K562 (cell line): Measurements from ENCODE around the gene TYSND1. TPM values are rescaled to one million over a fixed set of nuclear protein-coding genes. Genes with fewer than 3 reads are reported as not detected.

Experiments
- CEBPB ChIP-seq: fragments of 450-650 bp; IDR thresholded peaks from 2 replicates; pipeline ENCODE4 v1.6.1; 2016; ENCODE audit warnings: missing genetic modification characterization, missing compliant biosample characterization
- polyA plus RNA-seq, 8 experiments: library from polyadenylated mRNA; depleted of rRNA in 4 of 8; stranded (reverse) in 5 of 8; unstranded in 3 of 8; fragments of >200 nt; fragmentation: Nextera tagmentation in 2 of 8; fragmentation: Illumina TruSeq in 1 of 8; extraction: Ambion mirVana in 2 of 8; extraction: Trizol in 1 of 8; gene quantifications; 2 replicates each; pipeline versions ENCODE4 v1.2.1 to v1.2.3, GENCODE V29; 2011 to 2014; ENCODE audit warnings: inconsistent platforms in 1 of 8, missing spikeins in 1 of 8
- total RNA-seq, 7 experiments: library from RNA; depleted of rRNA in 6 of 7; stranded (reverse); fragments of >200 nt in 6 of 7; fragmentation: Illumina TruSeq in 2 of 7; extraction: Trizol in 2 of 7; gene quantifications; 2 replicates each; pipeline versions ENCODE4 v1.2.1 to v1.2.3, GENCODE V29; 2011 to 2021; ENCODE audit warnings: low replicate concordance in 1 of 7
- TF ChIP-seq, protein P1 (sequence below): fragments of 450-650 bp; IDR thresholded peaks from 2 replicates; pipeline ENCODE4 v1.6.1; 2016; ENCODE audit warnings: mild to moderate bottlenecking, moderate library complexity
- TF ChIP-seq, protein P2 (sequence below), 2 experiments: IDR thresholded peaks; 2 replicates each; pipeline ENCODE4 v1.6.1; 2011; ENCODE audit warnings: borderline replicate concordance in 1 of 2, control low read depth in 1 of 2, low read depth in 1 of 2, low read length in 1 of 2, mild to moderate bottlenecking in 1 of 2, mixed read lengths in 1 of 2, moderate library complexity in 1 of 2; ENCODE audit not compliant: insufficient read depth in 1 of 2, insufficient read length in 1 of 2, poor library complexity in 1 of 2, severe bottlenecking in 1 of 2; ENCODE audit errors: extremely low read depth in 1 of 2
- TF ChIP-seq, protein P3 (sequence below), 2 experiments: fragments of 200-800 bp in 1 of 2; sonication (Bioruptor generic) in 1 of 2; sonication (generic) in 1 of 2; formaldehyde crosslinking in 1 of 2; IDR thresholded peaks in 1 of 2; conservative IDR thresholded peaks in 1 of 2; 2 replicates each; pipeline versions ENCODE4 v1.5.0 to v1.6.1; 2016 to 2020; ENCODE audit warnings: missing compliant biosample characterization in 1 of 2, missing genetic modification characterization in 1 of 2, missing genetic modification reagents in 1 of 2

Gene TYSND1
- total and polyA plus RNA-seq, 9 of the 15 experiments (the other 6 are each of a cell fraction or from before 2014, with no cell fraction given), result 0.60 to 2.0 (median 1.3) TPM

DNA sequence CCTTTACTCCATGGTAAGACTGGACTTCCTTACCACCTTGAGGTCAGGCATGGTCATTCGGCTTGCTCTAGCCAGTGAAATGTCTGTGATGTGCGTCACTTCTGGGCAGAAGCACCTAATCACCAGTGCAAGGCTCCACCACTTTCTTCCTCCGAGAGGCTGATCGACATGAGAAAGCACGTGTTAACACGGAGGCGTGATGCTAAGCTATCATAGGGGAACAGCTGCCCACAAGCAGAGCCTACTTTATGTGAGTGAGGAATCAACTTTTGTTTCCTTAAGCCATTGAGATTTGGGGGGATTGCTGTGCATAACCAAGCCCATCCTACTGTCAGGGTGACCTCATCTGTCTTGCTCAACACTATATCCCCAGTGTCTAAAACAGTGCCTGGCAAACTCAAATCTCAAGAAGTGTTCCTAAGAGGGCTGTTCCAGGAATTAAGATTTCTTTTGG, 46.9 kb upstream of the TYSND1 start (continued):
- TF ChIP-seq, protein P1, sequence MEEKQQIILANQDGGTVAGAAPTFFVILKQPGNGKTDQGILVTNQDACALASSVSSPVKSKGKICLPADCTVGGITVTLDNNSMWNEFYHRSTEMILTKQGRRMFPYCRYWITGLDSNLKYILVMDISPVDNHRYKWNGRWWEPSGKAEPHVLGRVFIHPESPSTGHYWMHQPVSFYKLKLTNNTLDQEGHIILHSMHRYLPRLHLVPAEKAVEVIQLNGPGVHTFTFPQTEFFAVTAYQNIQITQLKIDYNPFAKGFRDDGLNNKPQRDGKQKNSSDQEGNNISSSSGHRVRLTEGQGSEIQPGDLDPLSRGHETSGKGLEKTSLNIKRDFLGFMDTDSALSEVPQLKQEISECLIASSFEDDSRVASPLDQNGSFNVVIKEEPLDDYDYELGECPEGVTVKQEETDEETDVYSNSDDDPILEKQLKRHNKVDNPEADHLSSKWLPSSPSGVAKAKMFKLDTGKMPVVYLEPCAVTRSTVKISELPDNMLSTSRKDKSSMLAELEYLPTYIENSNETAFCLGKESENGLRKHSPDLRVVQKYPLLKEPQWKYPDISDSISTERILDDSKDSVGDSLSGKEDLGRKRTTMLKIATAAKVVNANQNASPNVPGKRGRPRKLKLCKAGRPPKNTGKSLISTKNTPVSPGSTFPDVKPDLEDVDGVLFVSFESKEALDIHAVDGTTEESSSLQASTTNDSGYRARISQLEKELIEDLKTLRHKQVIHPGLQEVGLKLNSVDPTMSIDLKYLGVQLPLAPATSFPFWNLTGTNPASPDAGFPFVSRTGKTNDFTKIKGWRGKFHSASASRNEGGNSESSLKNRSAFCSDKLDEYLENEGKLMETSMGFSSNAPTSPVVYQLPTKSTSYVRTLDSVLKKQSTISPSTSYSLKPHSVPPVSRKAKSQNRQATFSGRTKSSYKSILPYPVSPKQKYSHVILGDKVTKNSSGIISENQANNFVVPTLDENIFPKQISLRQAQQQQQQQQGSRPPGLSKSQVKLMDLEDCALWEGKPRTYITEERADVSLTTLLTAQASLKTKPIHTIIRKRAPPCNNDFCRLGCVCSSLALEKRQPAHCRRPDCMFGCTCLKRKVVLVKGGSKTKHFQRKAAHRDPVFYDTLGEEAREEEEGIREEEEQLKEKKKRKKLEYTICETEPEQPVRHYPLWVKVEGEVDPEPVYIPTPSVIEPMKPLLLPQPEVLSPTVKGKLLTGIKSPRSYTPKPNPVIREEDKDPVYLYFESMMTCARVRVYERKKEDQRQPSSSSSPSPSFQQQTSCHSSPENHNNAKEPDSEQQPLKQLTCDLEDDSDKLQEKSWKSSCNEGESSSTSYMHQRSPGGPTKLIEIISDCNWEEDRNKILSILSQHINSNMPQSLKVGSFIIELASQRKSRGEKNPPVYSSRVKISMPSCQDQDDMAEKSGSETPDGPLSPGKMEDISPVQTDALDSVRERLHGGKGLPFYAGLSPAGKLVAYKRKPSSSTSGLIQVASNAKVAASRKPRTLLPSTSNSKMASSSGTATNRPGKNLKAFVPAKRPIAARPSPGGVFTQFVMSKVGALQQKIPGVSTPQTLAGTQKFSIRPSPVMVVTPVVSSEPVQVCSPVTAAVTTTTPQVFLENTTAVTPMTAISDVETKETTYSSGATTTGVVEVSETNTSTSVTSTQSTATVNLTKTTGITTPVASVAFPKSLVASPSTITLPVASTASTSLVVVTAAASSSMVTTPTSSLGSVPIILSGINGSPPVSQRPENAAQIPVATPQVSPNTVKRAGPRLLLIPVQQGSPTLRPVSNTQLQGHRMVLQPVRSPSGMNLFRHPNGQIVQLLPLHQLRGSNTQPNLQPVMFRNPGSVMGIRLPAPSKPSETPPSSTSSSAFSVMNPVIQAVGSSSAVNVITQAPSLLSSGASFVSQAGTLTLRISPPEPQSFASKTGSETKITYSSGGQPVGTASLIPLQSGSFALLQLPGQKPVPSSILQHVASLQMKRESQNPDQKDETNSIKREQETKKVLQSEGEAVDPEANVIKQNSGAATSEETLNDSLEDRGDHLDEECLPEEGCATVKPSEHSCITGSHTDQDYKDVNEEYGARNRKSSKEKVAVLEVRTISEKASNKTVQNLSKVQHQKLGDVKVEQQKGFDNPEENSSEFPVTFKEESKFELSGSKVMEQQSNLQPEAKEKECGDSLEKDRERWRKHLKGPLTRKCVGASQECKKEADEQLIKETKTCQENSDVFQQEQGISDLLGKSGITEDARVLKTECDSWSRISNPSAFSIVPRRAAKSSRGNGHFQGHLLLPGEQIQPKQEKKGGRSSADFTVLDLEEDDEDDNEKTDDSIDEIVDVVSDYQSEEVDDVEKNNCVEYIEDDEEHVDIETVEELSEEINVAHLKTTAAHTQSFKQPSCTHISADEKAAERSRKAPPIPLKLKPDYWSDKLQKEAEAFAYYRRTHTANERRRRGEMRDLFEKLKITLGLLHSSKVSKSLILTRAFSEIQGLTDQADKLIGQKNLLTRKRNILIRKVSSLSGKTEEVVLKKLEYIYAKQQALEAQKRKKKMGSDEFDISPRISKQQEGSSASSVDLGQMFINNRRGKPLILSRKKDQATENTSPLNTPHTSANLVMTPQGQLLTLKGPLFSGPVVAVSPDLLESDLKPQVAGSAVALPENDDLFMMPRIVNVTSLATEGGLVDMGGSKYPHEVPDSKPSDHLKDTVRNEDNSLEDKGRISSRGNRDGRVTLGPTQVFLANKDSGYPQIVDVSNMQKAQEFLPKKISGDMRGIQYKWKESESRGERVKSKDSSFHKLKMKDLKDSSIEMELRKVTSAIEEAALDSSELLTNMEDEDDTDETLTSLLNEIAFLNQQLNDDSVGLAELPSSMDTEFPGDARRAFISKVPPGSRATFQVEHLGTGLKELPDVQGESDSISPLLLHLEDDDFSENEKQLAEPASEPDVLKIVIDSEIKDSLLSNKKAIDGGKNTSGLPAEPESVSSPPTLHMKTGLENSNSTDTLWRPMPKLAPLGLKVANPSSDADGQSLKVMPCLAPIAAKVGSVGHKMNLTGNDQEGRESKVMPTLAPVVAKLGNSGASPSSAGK, result peak; percentile 53; the same call in 1 of the 2 replicates
- TF ChIP-seq, protein P2, sequence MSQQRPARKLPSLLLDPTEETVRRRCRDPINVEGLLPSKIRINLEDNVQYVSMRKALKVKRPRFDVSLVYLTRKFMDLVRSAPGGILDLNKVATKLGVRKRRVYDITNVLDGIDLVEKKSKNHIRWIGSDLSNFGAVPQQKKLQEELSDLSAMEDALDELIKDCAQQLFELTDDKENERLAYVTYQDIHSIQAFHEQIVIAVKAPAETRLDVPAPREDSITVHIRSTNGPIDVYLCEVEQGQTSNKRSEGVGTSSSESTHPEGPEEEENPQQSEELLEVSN (IDR thresholded peaks at IDR 0.05; ENCODE audit: borderline replicate concordance in 1 of 2, extremely low read depth in 1 of 2, insufficient read depth in 1 of 2, insufficient read length in 1 of 2, low read depth in 1 of 2, low read length in 1 of 2, poor library complexity in 1 of 2, severe bottlenecking in 1 of 2), result peak in 1 of 2 experiments; percentile 50
- peak; percentile 38; the same call in 1 of the 2 replicates for TF ChIP-seq CEBPB (tag)
- TF ChIP-seq, protein P3, sequence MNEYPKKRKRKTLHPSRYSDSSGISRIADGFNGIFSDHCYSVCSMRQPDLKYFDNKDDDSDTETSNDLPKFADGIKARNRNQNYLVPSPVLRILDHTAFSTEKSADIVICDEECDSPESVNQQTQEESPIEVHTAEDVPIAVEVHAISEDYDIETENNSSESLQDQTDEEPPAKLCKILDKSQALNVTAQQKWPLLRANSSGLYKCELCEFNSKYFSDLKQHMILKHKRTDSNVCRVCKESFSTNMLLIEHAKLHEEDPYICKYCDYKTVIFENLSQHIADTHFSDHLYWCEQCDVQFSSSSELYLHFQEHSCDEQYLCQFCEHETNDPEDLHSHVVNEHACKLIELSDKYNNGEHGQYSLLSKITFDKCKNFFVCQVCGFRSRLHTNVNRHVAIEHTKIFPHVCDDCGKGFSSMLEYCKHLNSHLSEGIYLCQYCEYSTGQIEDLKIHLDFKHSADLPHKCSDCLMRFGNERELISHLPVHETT (CRISPR knock-in tag; conservative IDR thresholded peaks at IDR 0.05 in 1 of 2, IDR thresholded peaks at IDR 0.05 in 1 of 2), result no peak
